H1 (cell line): ENCODE data around the gene ZACN. TPM values are rescaled to one million over a fixed set of nuclear protein-coding genes. Genes with fewer than 3 reads are reported as not detected.

Experiments used
- CTCF ChIA-PET: fragments of 300-600 bp; sonication (Branson Sonifier 250); formaldehyde crosslinking; loops from one replicate; lab custom pipeline; 2021; ENCODE audit not compliant: partially characterized antibody; lab: Charles Lee
- POLR2A ChIA-PET: fragments of 300-600 bp; sonication (Branson Sonifier 250); formaldehyde crosslinking; loops from one replicate; lab custom pipeline; 2021; ENCODE audit warnings: inconsistent platforms; ENCODE audit not compliant: partially characterized antibody; lab: Charles Lee
- DNase-seq, 2 experiments: peaks; one replicate each; pipeline versions ENCODE4 v3.0.0 to v3.0.0-alpha.2; 2010 to 2022; ENCODE audit warnings: low spot score in 2 of 2, low read depth in 1 of 2, mixed read lengths in 1 of 2
- FAIRE-seq: peaks from 2 replicates; lab custom pipeline; 2011; peaks lifted over from hg19 to GRCh38; lab: Jason Lieb, UNC
- H2AFZ ChIP-seq: 2 replicates; pipeline ENCODE4 v1.8.1; 2012; ENCODE audit warnings: low read length, inconsistent platforms
- H2AK5ac ChIP-seq: 2 replicates; pipeline ENCODE4 v1.6.1; 2013; ENCODE audit warnings: low read depth, low read length
- H2BK120ac ChIP-seq: replicated peaks from 2 replicates; pipeline ENCODE3; 2013; ENCODE audit warnings: low read depth, low read length, inconsistent platforms
- H2BK12ac ChIP-seq: 2 replicates; pipeline ENCODE4 v1.6.1; 2013; ENCODE audit warnings: low read depth, low read length
- H2BK15ac ChIP-seq: 2 replicates; pipeline ENCODE4 v1.6.1; 2013; ENCODE audit warnings: low read length
- H2BK20ac ChIP-seq: 2 replicates; pipeline ENCODE4 v1.6.1; 2013; ENCODE audit warnings: low read length
- H2BK5ac ChIP-seq: 2 replicates; pipeline ENCODE4 v1.6.1; 2013; ENCODE audit warnings: low read depth, low read length
- H3K14ac ChIP-seq: 2 replicates; pipeline ENCODE4 v1.6.1; 2013; ENCODE audit warnings: inconsistent platforms; ENCODE audit not compliant: insufficient read length
- H3K18ac ChIP-seq: 2 replicates; pipeline ENCODE4 v1.6.1; 2013; ENCODE audit warnings: low read length; ENCODE audit errors: extremely low read depth
- H3K23ac ChIP-seq: 2 replicates; pipeline ENCODE4 v1.6.1; 2013; ENCODE audit warnings: inconsistent platforms; ENCODE audit not compliant: insufficient read length
- H3K23me2 ChIP-seq: 2 replicates; pipeline ENCODE4 v1.6.1; 2013; ENCODE audit warnings: low read depth, low read length
- H3K27ac ChIP-seq: 2 replicates; pipeline ENCODE4 v1.6.1; 2011; ENCODE audit warnings: low read depth, low read length, inconsistent platforms
- H3K27me3 ChIP-seq, 4 experiments: replicated peaks in 1 of 4; 1 replicate in 1 of 4; 2 replicates in 3 of 4; pipeline versions ENCODE4 v1.6.1 to v1.8.1; 2011 to 2013; ENCODE audit warnings: low read length in 3 of 4, mild to moderate bottlenecking in 3 of 4, inconsistent platforms in 2 of 4, mixed read lengths in 2 of 4, moderate library complexity in 1 of 4; ENCODE audit not compliant: control insufficient read depth in 3 of 4, insufficient read depth in 3 of 4; ENCODE audit errors: extremely low read depth in 1 of 4
- H3K36me3 ChIP-seq, 4 experiments: 2 replicates each; pipeline versions ENCODE4 v1.6.1 to v1.8.1; 2011 to 2013; ENCODE audit warnings: mild to moderate bottlenecking in 4 of 4, low read length in 3 of 4, moderate library complexity in 2 of 4, control low read depth in 1 of 4, inconsistent platforms in 1 of 4; ENCODE audit not compliant: insufficient read depth in 4 of 4, control insufficient read depth in 2 of 4
- H3K4ac ChIP-seq: replicated peaks from 2 replicates; pipeline ENCODE3; 2013; ENCODE audit warnings: low read length, low read depth, mixed read lengths, inconsistent platforms; ENCODE audit not compliant: insufficient read length
- H3K4me1 ChIP-seq, 4 experiments: replicated peaks in 1 of 4; 1 replicate in 1 of 4; 2 replicates in 3 of 4; pipeline versions ENCODE4 v1.6.1 to v1.8.1; 2011 to 2013; ENCODE audit warnings: low read length in 3 of 4, inconsistent platforms in 2 of 4, mixed read lengths in 1 of 4; ENCODE audit not compliant: insufficient read depth in 4 of 4, control insufficient read depth in 3 of 4
- H3K4me2 ChIP-seq, 2 experiments: 2 replicates each; pipeline versions ENCODE4 v1.6.1 to v1.8.1; 2011 to 2013; ENCODE audit warnings: low read depth in 2 of 2, low read length in 2 of 2, control low read depth in 1 of 2, inconsistent platforms in 1 of 2, mild to moderate bottlenecking in 1 of 2; ENCODE audit not compliant: insufficient read depth in 1 of 2
- H3K4me3 ChIP-seq, 4 experiments: fragments of 200-600, 300-600 bp in 1 of 4; sonication (generic), shearing (Covaris generic), sonication (Bioruptor Twin) in 1 of 4; 2 replicates each; pipeline versions ENCODE4 v1.5.1 to v1.8.1; 2011 to 2016; ENCODE audit warnings: low read length in 4 of 4, low read depth in 3 of 4, control low read depth in 2 of 4, inconsistent platforms in 2 of 4, mild to moderate bottlenecking in 2 of 4, mixed read lengths in 1 of 4, moderate library complexity in 1 of 4; ENCODE audit not compliant: insufficient read depth in 2 of 4; ENCODE audit errors: extremely low read depth in 1 of 4
- H3K56ac ChIP-seq: replicated peaks from 2 replicates; pipeline ENCODE3; 2013; ENCODE audit warnings: low read depth, mild to moderate bottlenecking, mixed read lengths, low read length, inconsistent platforms; ENCODE audit not compliant: insufficient read length
- H3K79me1 ChIP-seq: 2 replicates; pipeline ENCODE4 v1.6.1; 2013; ENCODE audit warnings: low read depth, low read length, control low read depth
- H3K79me2 ChIP-seq, 2 experiments: 2 replicates each; pipeline versions ENCODE4 v1.6.1 to v1.8.1; 2012 to 2013; ENCODE audit warnings: low read length in 2 of 2, mild to moderate bottlenecking in 2 of 2, inconsistent platforms in 1 of 2; ENCODE audit not compliant: insufficient read depth in 2 of 2, control insufficient read depth in 1 of 2
- H3K9ac ChIP-seq, 4 experiments: replicated peaks in 1 of 4; 1 replicate in 1 of 4; 2 replicates in 3 of 4; pipeline versions ENCODE4 v1.6.1 to v1.8.1; 2011 to 2013; ENCODE audit warnings: low read depth in 3 of 4, low read length in 3 of 4, control low read depth in 2 of 4, mild to moderate bottlenecking in 2 of 4, moderate library complexity in 2 of 4, inconsistent platforms in 1 of 4; ENCODE audit errors: extremely low read depth in 1 of 4
- H3K9me3 ChIP-seq, 2 experiments: 2 replicates each; pipeline versions ENCODE4 v1.6.1 to v1.8.1; 2012 to 2013; ENCODE audit warnings: mild to moderate bottlenecking in 2 of 2, moderate library complexity in 2 of 2, control low read depth in 1 of 2, inconsistent platforms in 1 of 2, low read depth in 1 of 2, low read length in 1 of 2, mixed read lengths in 1 of 2; ENCODE audit not compliant: insufficient read depth in 2 of 2
- H4K20me1 ChIP-seq, 2 experiments: replicated peaks in 1 of 2; 2 replicates each; pipeline versions ENCODE3 to v1.8.1; 2011 to 2013; ENCODE audit warnings: inconsistent platforms in 2 of 2, low read length in 2 of 2, mild to moderate bottlenecking in 1 of 2; ENCODE audit not compliant: insufficient read depth in 2 of 2, control insufficient read depth in 1 of 2
- H4K5ac ChIP-seq: 2 replicates; pipeline ENCODE4 v1.6.1; 2013; ENCODE audit warnings: low read length, low read depth, mixed read lengths, inconsistent platforms; ENCODE audit not compliant: insufficient read length
- H4K8ac ChIP-seq: 2 replicates; pipeline ENCODE4 v1.8.0; 2013; ENCODE audit warnings: mild to moderate bottlenecking, moderate library complexity, low read length, inconsistent platforms; ENCODE audit not compliant: insufficient read depth; ENCODE audit errors: extremely low read depth
- H4K91ac ChIP-seq: replicated peaks from 2 replicates; pipeline ENCODE3; 2013; ENCODE audit warnings: low read length, mixed read lengths, inconsistent platforms; ENCODE audit not compliant: insufficient read length
- CEBPB ChIP-seq: IDR thresholded peaks from 2 replicates; pipeline ENCODE4 v1.6.1; 2012; ENCODE audit warnings: low read depth, low read length
- POLR2A ChIP-seq, 2 experiments: IDR thresholded peaks; 1 replicate in 1 of 2; 2 replicates in 1 of 2; pipeline ENCODE4 v1.6.1; 2011; ENCODE audit warnings: low read depth in 2 of 2, low read length in 2 of 2, mild to moderate bottlenecking in 2 of 2; ENCODE audit errors: control extremely low read depth in 1 of 2
- SUZ12 ChIP-seq: fragments of 200-600 bp; sonication (generic); IDR thresholded peaks from 2 replicates; pipeline ENCODE4 v1.6.1; 2012; ENCODE audit warnings: mild to moderate bottlenecking, inconsistent platforms, low read length, moderate library complexity, mixed read lengths
- WGBS, 2 experiments: shearing (Covaris generic) in 1 of 2; methylation state at CpG; one replicate each; pipeline versions ENCODE4 v1.1.6 to v1.1.7; 2013 to 2015; ENCODE audit warnings: low lambda C conversion rate in 2 of 2, mixed read lengths in 2 of 2, inconsistent platforms in 1 of 2, low coverage in 1 of 2, missing lambda C conversion rate in 1 of 2; ENCODE audit not compliant: insufficient replicate concordance in 2 of 2, insufficient coverage in 1 of 2, insufficient read length in 1 of 2; ENCODE audit errors: extremely low coverage in 1 of 2, missing lambda C conversion rate in 1 of 2; 5-methylcytosine and 5-hydroxymethylcytosine counted together
- polyA plus RNA-seq, 7 experiments: library from polyadenylated mRNA; depleted of rRNA in 3 of 7; stranded (reverse) in 5 of 7; unstranded in 2 of 7; fragments of >200 nt in 5 of 7; fragments of 200-250 nt in 2 of 7; gene quantifications; 1 replicate in 5 of 7; 2 replicates in 1 of 7; 4 replicates in 1 of 7; pipeline versions ENCODE4 v1.2.1 to v1.2.3, GENCODE V29; 2011 to 2013; ENCODE audit warnings: missing spikeins in 2 of 7, mixed read lengths in 2 of 7
- total RNA-seq: library from RNA; stranded (reverse); fragmentation: NEBNext Ultra II Directional; extraction: Animal tissue kit (Norgen Biotek cat#: 25700); gene quantifications from 2 replicates; pipeline ENCODE4 v1.2.1, GENCODE V29; 2021

ZACN gene
- total and polyA plus RNA-seq, 2 of the 8 experiments (the other 6 are each of a cell fraction or from before 2014, with no cell fraction given), result 0.26 TPM; not detected in 1

DNA sequence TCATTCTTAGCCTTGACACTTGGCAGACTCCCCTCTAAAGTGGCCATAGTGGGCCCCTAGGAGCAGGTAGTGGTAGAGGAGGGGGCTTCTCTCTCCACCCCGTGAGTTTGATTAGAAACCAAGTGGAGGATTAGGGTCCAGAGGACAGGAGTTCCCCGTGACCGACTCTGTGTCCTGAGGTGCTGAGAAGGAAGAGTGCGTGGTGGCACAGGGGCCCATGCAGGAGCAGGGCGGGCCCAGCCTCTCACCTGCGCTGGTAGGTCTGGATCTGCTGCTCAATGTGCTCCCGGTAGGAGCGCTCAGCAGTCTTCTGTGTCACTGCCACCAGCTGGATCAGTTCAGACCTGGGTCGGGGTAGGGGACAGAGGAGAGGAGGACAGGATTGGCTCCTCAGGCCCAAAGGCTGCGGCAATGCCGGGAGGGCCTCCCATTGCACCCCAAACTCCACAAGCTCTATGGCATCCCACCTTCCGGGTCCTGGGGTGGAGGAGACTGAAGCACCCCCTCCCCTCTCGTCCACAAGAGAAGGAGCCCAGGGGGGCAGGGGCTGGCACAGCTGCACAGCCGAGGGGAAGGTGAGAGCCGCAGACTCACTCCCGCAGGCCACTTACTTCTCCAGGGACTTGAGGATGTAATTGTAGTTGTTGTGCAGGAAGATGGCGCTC lies 6.2 kb downstream of the ZACN start:
- WGBS, 2 experiments, result 82% methylated on average over 16 of the region's 17 CpGs; no CpG with 5 or more reads in 1 of the 2 experiments
- Histone ChIP-seq H3K56ac (no peak overlapping the region), H2BK20ac (no peak overlapping the region), H3K79me1 (no peaks in the 10 kb centered on the region), H3K9me3 (no peaks in the 10 kb centered on the region), H2AFZ (no peak overlapping the region), H3K4me1 (peaks cover 0 to 12% (median 5%) of the 10 kb centered on the region in 4 experiments; a peak in 6 of 7 replicates), H3K27me3 (peaks cover 0 to under 1% (median 0%) of the 10 kb centered on the region in 4 experiments; a peak in 1 of 7 replicates), H3K79me2 (no peaks in the 10 kb centered on the region), H4K20me1 (peaks cover 3 to 9% of the 10 kb centered on the region in 2 experiments), H3K14ac (no peak overlapping the region), H2BK15ac (no peak overlapping the region), H2BK120ac (no peak overlapping the region), H3K23ac (no peak overlapping the region)
- POLR2A ChIA-PET, result interaction anchor here (1.3 to 2.6 kb wide), 2 partner anchors 10 to 187 kb away, joined by 4 to 10 read pairs; partner anchors contain the start of gene GALR2
- no peak for FAIRE-seq
- TF ChIP-seq CEBPB (no peak), POLR2A (IDR thresholded peaks at IDR 0.05; ENCODE audit: control extremely low read depth in 1 of 2, low read depth in 2 of 2, low read length in 2 of 2) (no peak), SUZ12 (no peak)
- TF ChIP-seq, all 59 proteins: peak for 0
- Histone ChIP-seq H4K91ac (no peak overlapping the region), H3K18ac (no peak overlapping the region), H3K4me2 (no peak overlapping the region), H2BK12ac (no peak overlapping the region), H4K5ac (no peak overlapping the region), H3K4me3 (no peak overlapping the region), H4K8ac (no peak overlapping the region), H2BK5ac (no peak overlapping the region), H3K36me3 (peaks cover 21 to 51% (median 47%) of the 10 kb centered on the region in 4 experiments), H3K27ac (no peak overlapping the region), H3K4ac (no peak overlapping the region), H3K23me2 (peaks cover 2% of the 10 kb centered on the region; the same call in 1 of the 2 replicates), H2AK5ac (no peak overlapping the region), H3K9ac (no peak overlapping the region)
- no peak for DNase-seq
- CTCF ChIA-PET, result interaction anchor here (0.9 to 3.5 kb wide), 8 partner anchors 9 to 80 kb away, joined by 3 to 14 read pairs (median 4); partner anchors contain the start of gene GALR2
